Heart left ventricle (tissue), 16 donors: ENCODE measurements around the gene MAPK7. TPM values are rescaled to one million over a fixed set of nuclear protein-coding genes. Genes with fewer than 3 reads are reported as not detected.

Source experiments
- ATAC-seq, 4 donors: fragments of 200-7000 bp; cut with Tn5 transposase; one replicate each; pipeline ENCODE4 v1.9.1; 2020 to 2022; ENCODE audit warnings: moderate library complexity in 4 of 4, mild to moderate bottlenecking in 3 of 4, moderate number of reproducible peaks in 1 of 4
- DNase-seq, 5 donors: peaks; one replicate each; pipeline ENCODE4 v3.0.0-alpha.2; 2020
- H3K27ac ChIP-seq, 12 donors: fragments of 200-600 bp; sonication (generic) in 4 of 12; one replicate each; pipeline versions ENCODE4 v1.5.0 to v1.8.0; 2016 to 2022; ENCODE audit warnings: mild to moderate bottlenecking in 2 of 12
- H3K27me3 ChIP-seq, 9 donors: fragments of 200-600 bp; sonication (generic) in 2 of 9; one replicate each; pipeline versions ENCODE4 v1.5.1 to v1.8.0; 2016 to 2022; ENCODE audit warnings: mild to moderate bottlenecking in 3 of 9
- H3K36me3 ChIP-seq, 9 donors: fragments of 200-600 bp; sonication (generic) in 2 of 9; one replicate each; pipeline versions ENCODE4 v1.5.0 to v1.8.0; 2018 to 2022; ENCODE audit warnings: mild to moderate bottlenecking in 2 of 9
- H3K4me1 ChIP-seq, 12 donors: fragments of 200-600 bp; sonication (generic) in 4 of 12; one replicate each; pipeline versions ENCODE4 v1.5.0 to v1.8.0; 2016 to 2022; ENCODE audit warnings: mild to moderate bottlenecking in 3 of 12
- H3K4me3 ChIP-seq, 12 donors: fragments of 200-600 bp; sonication (generic) in 4 of 12; one replicate each; pipeline versions ENCODE4 v1.5.0 to v1.8.0; 2017 to 2022; ENCODE audit warnings: mild to moderate bottlenecking in 9 of 12, moderate library complexity in 4 of 12
- H3K9me3 ChIP-seq, 12 donors: fragments of 200-600 bp; sonication (generic) in 4 of 12; one replicate each; pipeline versions ENCODE4 v1.5.0 to v1.8.0; 2016 to 2022; ENCODE audit warnings: mild to moderate bottlenecking in 1 of 12
- CTCF ChIP-seq, 12 donors: fragments of 200-600 bp; sonication (generic) in 4 of 12; IDR thresholded peaks; one replicate each; pipeline versions ENCODE4 v1.5.0 to v1.8.0; 2018 to 2022; ENCODE audit warnings: antibody characterized with exemption in 12 of 12, mild to moderate bottlenecking in 5 of 12
- POLR2A ChIP-seq, 2 donors: fragments of 450-650 bp; IDR thresholded peaks; one replicate each; pipeline ENCODE4 v1.6.1; 2017; ENCODE audit warnings: antibody characterized with exemption in 2 of 2, mild to moderate bottlenecking in 2 of 2, moderate library complexity in 2 of 2
- WGBS, 4 donors: extraction: QIAGEN DNeasy Blood & Tissue Kit in 2 of 4; methylation state at CpG; one replicate each; pipeline versions ENCODE4 v1.1.5 to v1.1.7; 2013 to 2018; 5-methylcytosine and 5-hydroxymethylcytosine counted together
- intact Hi-C, 10 donors: fragments of 100-400 bp; cut with DNase I; formaldehyde crosslinking; loops; one replicate each; pipeline versions ENCODE4 v1.11.1 to v1.14.2; 2022
- microRNA counts, 2 donors: library from miRNA; unstranded; fragments of <30 nt; microRNA quantifications; one replicate each; lab custom pipeline; 2016
- microRNA-seq, 4 donors: library from miRNA; unstranded; fragments of <30 nt; microRNA quantifications; one replicate each; pipeline versions ENCODE4 to v1.2.0, GENCODE V29; 2017 to 2020
- polyA plus RNA-seq, 2 donors: library from polyadenylated mRNA; stranded (reverse); fragments of 200-250 nt; gene quantifications; one replicate each; pipeline ENCODE4 v1.2.3, GENCODE V29; 2013
- total RNA-seq, 9 donors: library from RNA; depleted of rRNA in 2 of 9; stranded (reverse); fragments of >200 nt in 2 of 9; fragmentation: NEBNext Ultra II Directional in 3 of 9; extraction: Animal tissue kit (Norgen Biotek cat#: 25700) in 3 of 9; gene quantifications; one replicate each; pipeline versions ENCODE4 v1.1.0 to v1.2.4, GENCODE V29; 2016 to 2023
- donor health status: ischemic (EF 13 %, LVEDD 7.1; RV severe dilation, severe dysfunction).
- donor health status: healthy with polysubstance abuse.
- donor health status: DM: no; HTN: yes; CAD: no.
- donor health status: DM: no; HTN: no; CAD: no.
- donor health status: ischemic (EF 25% LVEDD 6.9; RV normal size, moderate dysfunction).
- donor health status: ischemic (EF 25% LVEDD 5.7; RV mildly dilated, moderate dysfunction).
- donor health status: healthy.
- donor health status: DM: yes; HTN: yes; CAD: no.
- donor health status: ischemic (EF 35%, LVEDD 5.7; RV mildly dilated, moderate dysfunction).
- donor health status: nonischemic (EF 11% LVEDD 7.7; RV severe dilation, severe dysfunction).
- donor health status: DM: yes; HTN: yes; CAD: no.
- donor health status: PGD.
- donor health status: ischemic (EF 29% LVEDD 5.4; RV normal size, mild dysfunction).
- donor health status: nonischemic (EF 23%, LVEDD 6.1; RV moderate dilation, normal function).

The MAPK7 gene
- total and polyA plus RNA-seq, 11 donors = 5.7 to 25.4 (median 12.1) TPM

- ATAC-seq = no peak
- H3K4me3 ChIP-seq = no peak overlapping the region
- DNase-seq = no peak
- H3K27me3 ChIP-seq = no peaks in the 10 kb centered on the region
- no peaks in the 10 kb centered on the region for H3K9me3 ChIP-seq
- no peaks in the 10 kb centered on the region for H3K36me3 ChIP-seq
- 92 to 95% (median 93%) methylated on average over 5 of the region's 5 CpGs for WGBS, 4 donors
- intact Hi-C loops = no loop called here
- no peak overlapping the region for H3K27ac ChIP-seq
- H3K4me1 ChIP-seq = peaks cover 0 to 9% (median 0%) of the 10 kb centered on the region in 12 donors
- TF ChIP-seq POLR2A (IDR thresholded peaks at IDR 0.05) = no peak
- no peak for TF ChIP-seq CTCF (IDR thresholded peaks at IDR 0.05)
These were observed 48.3 kb downstream of the MAPK7 start for GRCh38 chr17:19426631-19427030.

GRCh38 chr17:19431691-19432090 lies 53.4 kb downstream of the MAPK7 start:
- Histone ChIP-seq H3K4me3 (no peak overlapping the region), H3K4me1 (no peaks in the 10 kb centered on the region), H3K27me3 (no peaks in the 10 kb centered on the region), H3K36me3 (no peaks in the 10 kb centered on the region), H3K9me3 (no peaks in the 10 kb centered on the region), H3K27ac (no peak overlapping the region)
- TF ChIP-seq POLR2A (IDR thresholded peaks at IDR 0.05) (no peak), CTCF (IDR thresholded peaks at IDR 0.05) (no peak)
- ATAC-seq = no peak
- intact Hi-C loops = no loop called here
- 79 to 84% (median 81%) methylated on average over 3 of the region's 3 CpGs for WGBS, 4 donors
- DNase-seq = no peak

MicroRNAs encoded within 50 kb of the gene (microRNA counts, 767-probe panel; counts per million panel counts)
- 3,157 to 3,436 counts per million in 2 donors for microRNA hsa-miR-1180 (lab: Ali Mortazavi, UCI)

Small RNA genes within 50 kb of the gene (microRNA-seq; reads per million reads assigned to microRNA genes)
- gene MIR1180 = 132 to 502 (median 290) reads per million in 4 donors

Other genes with a start within 250 kb of the MAPK7 start
- 100 to 1,000 TPM in 1 of 9 donors, 10 to 100 TPM in 8; 43.9 to 114 (median 73.9) TPM for gene EPN2, start 141.1 kb upstream of the MAPK7 start, total RNA-seq
- gene EPN2, start 141.1 kb upstream of the MAPK7 start, polyA plus RNA-seq = 10 to 100 TPM; 26.4 to 37.9 TPM
- gene B9D1, start 15.8 kb upstream of the MAPK7 start, total RNA-seq = 10 to 100 TPM in 5 of 9 donors, 1 to 10 TPM in 4; 5.6 to 27.9 (median 10.8) TPM
- 10 to 100 TPM in 1 of 2 donors, 1 to 10 TPM in 1; 9.1 to 10.7 TPM for gene B9D1, start 15.8 kb upstream of the MAPK7 start, polyA plus RNA-seq
- gene MFAP4, start 8.7 kb downstream of the MAPK7 start, total RNA-seq = 10 to 100 TPM; 15.7 to 84.3 (median 51.3) TPM
- 10 to 100 TPM; 19.4 to 29.0 TPM for gene MFAP4, start 8.7 kb downstream of the MAPK7 start, polyA plus RNA-seq
- gene RNF112, start 32.7 kb downstream of the MAPK7 start, total RNA-seq = 1 to 10 TPM in 6 of 9 donors, under 1 TPM in 3; 0.45 to 1.5 (median 1.1) TPM
- gene RNF112, start 32.7 kb downstream of the MAPK7 start, polyA plus RNA-seq = 1 to 10 TPM; 2.6 to 3.0 TPM
- 10 to 100 TPM in 7 of 9 donors, 1 to 10 TPM in 2; 5.8 to 25.5 (median 12.4) TPM for gene SLC47A1, start 155.4 kb downstream of the MAPK7 start, total RNA-seq
- 1 to 10 TPM; 1.8 to 9.1 TPM for gene SLC47A1, start 155.4 kb downstream of the MAPK7 start, polyA plus RNA-seq